Neuronal stem cell (in vitro differentiated cells): ENCODE data around the gene CEACAM19. TPM values are rescaled to one million over a fixed set of nuclear protein-coding genes. Genes with fewer than 3 reads are reported as not detected.

Experiments
- small RNA-seq: library from polyadenylated mRNA; stranded (forward); fragments of <200 nt; extraction: miRNeasy Mini kit (QIAGEN cat#:217004); gene quantifications from one replicate; pipeline ENCODE3, GENCODE V24; 2013; ENCODE audit not compliant: insufficient read depth

Gene CEACAM19

Small RNA genes lying within 50 kb of the gene (small RNA-seq; reads per million reads assigned to genes)
- not detected for gene RF00285
